GM19239 (cell line): ENCODE results near the gene MOCOS.
"Not testable (repeated sequence)": the region's sequence is repeated elsewhere in the genome, so short reads cannot be mapped to it uniquely, and the experiment has no call there.

Experiments
- DNase-seq: peaks from one replicate; pipeline ENCODE4 v3.0.0; 2011; ENCODE audit warnings: low spot score; ENCODE audit not compliant: insufficient read length
- FAIRE-seq: peaks from 2 replicates; lab custom pipeline; 2011; peaks lifted over from hg19 to GRCh38; lab: Jason Lieb, UNC

The MOCOS gene

GRCh38 chr18:36196238-36196995, 9.1 kb downstream of the MOCOS start:
- FAIRE-seq = no peak
- DNase-seq = no peak

- DNase-seq (no peak), FAIRE-seq (no peak)
Observed at GRCh38 chr18:36197511-36198166, 10.3 kb downstream of the MOCOS start.

- DNase-seq = no peak
- no peak for FAIRE-seq
Observed at GRCh38 chr18:36199691-36200295, 12.5 kb downstream of the MOCOS start.

- no peak for FAIRE-seq
- DNase-seq = no peak
Observed at GRCh38 chr18:36200354-36200771, 13.1 kb downstream of the MOCOS start.

GRCh38 chr18:36201765-36202164, 14.5 kb downstream of the MOCOS start:
- FAIRE-seq (no peak), DNase-seq (no peak)

- FAIRE-seq (no peak), DNase-seq (no peak)
Observed at GRCh38 chr18:36203360-36203895, 16.1 kb downstream of the MOCOS start.

- DNase-seq (no peak), FAIRE-seq (no peak)
Observed at GRCh38 chr18:36205166-36205565, 17.9 kb downstream of the MOCOS start.

- no peak for FAIRE-seq
- DNase-seq = no peak
Observed at GRCh38 chr18:36207303-36207702, 20.0 kb downstream of the MOCOS start.

GRCh38 chr18:36207969-36208368, 20.7 kb downstream of the MOCOS start:
- FAIRE-seq, DNase-seq: not testable (repeated sequence)

GRCh38 chr18:36211612-36212065, 24.3 kb downstream of the MOCOS start:
- DNase-seq (no peak), FAIRE-seq (no peak)

GRCh38 chr18:36212301-36213171, 25.2 kb downstream of the MOCOS start:
- no peak for DNase-seq
- no peak for FAIRE-seq

GRCh38 chr18:36214811-36215210, 27.5 kb downstream of the MOCOS start:
- DNase-seq (no peak), FAIRE-seq (no peak)

- DNase-seq = no peak
- FAIRE-seq = no peak
Observed at GRCh38 chr18:36215577-36215976, 28.3 kb downstream of the MOCOS start.

- DNase-seq (no peak), FAIRE-seq (no peak)
Observed at GRCh38 chr18:36217348-36217747, 30.1 kb downstream of the MOCOS start.

GRCh38 chr18:36229188-36229587, 41.9 kb downstream of the MOCOS start:
- no peak for FAIRE-seq
- no peak for DNase-seq

- DNase-seq, FAIRE-seq: not testable (repeated sequence)
Observed at GRCh38 chr18:36240510-36240909, 53.2 kb downstream of the MOCOS start.

- no peak for FAIRE-seq
Observed at GRCh38 chr18:36241831-36242230, 54.5 kb downstream of the MOCOS start.

GRCh38 chr18:36247036-36247435, 59.7 kb downstream of the MOCOS start:
- FAIRE-seq (no peak), DNase-seq (no peak)

More at GRCh38 chr18:36241831-36242230, 54.5 kb downstream of the MOCOS start:
- no peak for DNase-seq

- no peak for FAIRE-seq
- no peak for DNase-seq
Observed at GRCh38 chr18:36249392-36249791, 62.1 kb downstream of the MOCOS start.

GRCh38 chr18:36250827-36251226, 63.5 kb downstream of the MOCOS start:
- DNase-seq (no peak), FAIRE-seq (no peak)
